Right hindlimb (tissue), 1 donor: ENCODE data around the gene SLC4A1AP.
A peak's percentile ranks its signal among the peaks of the same experiment; 100 is the strongest.
"Not testable (repeated sequence)": the region's sequence is repeated elsewhere in the genome, so short reads cannot be mapped to it uniquely, and the experiment has no call there.

Experiments
- DNase-seq: peaks from one replicate; pipeline ENCODE4 v3.0.0-alpha.2; 2018

SLC4A1AP gene

DNA sequence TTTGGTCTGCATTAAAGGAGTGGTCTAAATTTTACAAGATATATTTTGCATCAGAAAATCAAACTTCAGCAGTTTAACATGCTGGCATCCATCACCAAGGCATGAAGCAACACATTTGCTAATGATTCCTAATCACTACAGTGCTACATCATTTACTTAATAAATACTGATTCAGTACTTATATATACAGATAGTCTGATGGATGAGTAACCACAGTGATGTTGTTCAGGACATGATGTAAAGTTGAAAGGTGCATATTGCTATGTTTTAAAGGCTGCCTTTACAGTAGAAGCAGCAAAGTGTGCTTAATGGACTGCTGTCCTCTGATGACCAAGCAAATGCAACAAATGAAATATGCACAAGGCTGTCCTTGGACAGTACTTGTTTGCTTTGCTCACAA, 11.3 kb upstream of the SLC4A1AP start:
- DNase-seq: no peak

DNA sequence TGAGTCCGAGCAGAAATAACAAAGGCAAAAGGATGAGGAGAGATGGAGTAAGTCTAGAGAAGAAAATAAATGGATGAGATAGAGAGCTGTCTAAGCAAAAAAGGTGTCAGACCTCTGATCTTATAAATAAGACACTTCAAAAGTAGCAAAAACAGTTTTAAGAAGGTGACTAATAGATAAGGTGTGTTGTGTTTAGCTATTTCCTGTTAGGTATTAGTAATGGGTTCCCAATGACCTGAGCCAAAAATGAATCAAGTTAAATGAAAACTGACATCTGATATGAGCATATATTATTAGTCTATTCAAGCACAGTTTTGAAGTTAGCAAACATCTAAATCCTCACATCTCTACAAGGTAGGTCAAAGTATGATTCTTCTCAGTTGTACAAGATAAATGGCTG, 10.9 kb upstream of the SLC4A1AP start:
- no peak for DNase-seq

DNA sequence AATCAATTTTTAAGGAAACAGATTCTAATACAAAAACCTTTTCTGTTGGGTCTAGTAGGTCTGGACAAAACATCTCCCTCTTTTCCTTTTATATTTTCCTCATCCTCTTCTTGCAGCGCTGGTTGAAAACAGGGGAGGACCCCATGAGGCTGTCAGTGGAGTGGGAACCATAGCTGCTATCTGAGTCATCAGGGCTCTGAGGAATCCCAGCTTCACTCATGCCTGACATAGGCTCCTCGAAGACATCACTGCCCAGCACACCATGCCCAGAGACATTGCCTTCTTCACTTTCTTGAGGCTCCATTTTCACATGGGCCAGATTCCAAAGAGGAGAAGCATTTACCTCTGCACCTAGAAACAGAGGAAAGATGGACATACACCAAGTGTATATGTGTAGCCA, 10.3 kb upstream of the SLC4A1AP start:
- DNase-seq: no peak

DNA sequence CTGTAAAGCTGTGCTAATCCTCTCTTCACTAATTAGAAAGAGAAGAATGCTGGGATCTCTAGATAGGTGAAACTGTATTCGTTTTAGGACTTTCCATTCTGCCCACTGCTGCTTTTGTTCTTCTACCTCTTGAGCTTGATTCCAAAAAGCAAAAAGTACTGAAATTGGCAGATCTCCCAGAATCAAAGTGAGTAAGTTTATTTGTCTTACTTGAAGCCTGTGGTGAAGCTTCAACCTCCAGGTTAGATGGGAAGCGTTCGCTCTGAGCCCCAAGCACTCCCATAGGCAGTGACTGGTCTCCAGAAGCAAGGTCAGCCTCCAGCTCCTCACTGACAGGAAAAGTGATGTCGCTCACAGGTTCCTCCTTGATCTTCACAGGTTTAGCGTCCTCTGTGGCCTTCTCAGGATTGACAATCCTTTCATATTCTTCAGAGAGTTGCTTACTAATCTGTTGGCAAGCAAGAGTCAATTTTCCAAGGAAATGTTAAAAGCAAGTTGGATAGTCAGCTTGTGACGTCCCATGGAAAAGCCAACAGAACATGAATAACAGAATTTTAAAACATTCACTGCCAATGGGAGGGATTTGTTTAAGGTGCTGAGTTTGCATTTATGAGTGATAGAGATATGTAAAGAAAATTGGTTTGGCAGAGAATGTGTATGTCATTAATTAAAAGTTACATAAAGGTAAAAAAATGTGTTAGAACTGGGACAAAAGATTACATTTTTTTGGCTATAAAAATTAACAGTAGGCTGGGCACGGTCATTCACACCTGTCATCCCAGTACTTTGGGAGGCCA, 8.3 kb upstream of the SLC4A1AP start:
- DNase-seq: no peak

DNA sequence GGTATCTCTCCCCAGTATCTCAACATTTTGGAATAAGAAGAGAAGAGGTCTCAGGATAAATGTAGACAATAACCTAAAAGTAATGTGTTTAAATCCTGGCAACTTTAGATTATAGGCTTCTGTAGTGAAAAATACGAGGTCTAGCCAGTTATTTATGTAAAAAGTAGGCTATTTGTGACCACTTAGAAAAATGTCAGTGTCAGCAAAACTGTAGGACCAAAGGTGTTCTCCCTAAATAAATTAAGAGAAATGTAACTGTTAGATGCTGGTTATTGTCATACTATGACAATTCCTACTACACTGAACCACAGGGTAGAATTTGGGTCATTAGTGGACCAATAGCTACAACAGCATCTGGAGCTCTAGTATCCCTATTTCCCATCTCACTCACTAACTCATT, 2.3 kb upstream of the SLC4A1AP start:
- DNase-seq: no peak

DNA sequence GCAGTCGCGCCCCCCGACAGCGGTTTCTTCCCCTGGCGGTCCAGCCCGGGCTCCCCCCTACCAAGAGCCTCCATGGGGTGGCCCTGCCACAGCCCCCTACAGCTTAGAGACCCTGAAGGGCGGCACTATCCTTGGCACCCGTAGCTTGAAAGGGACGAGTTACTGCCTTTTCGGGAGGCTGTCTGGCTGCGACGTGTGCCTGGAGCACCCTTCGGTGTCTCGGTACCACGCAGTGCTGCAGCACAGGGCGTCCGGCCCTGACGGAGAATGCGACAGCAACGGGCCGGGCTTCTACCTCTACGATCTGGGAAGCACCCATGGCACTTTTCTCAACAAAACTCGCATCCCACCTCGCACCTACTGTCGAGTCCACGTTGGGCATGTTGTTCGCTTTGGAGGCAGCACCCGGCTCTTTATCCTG, 475 bp downstream of the SLC4A1AP start:
- no peak for DNase-seq

DNA sequence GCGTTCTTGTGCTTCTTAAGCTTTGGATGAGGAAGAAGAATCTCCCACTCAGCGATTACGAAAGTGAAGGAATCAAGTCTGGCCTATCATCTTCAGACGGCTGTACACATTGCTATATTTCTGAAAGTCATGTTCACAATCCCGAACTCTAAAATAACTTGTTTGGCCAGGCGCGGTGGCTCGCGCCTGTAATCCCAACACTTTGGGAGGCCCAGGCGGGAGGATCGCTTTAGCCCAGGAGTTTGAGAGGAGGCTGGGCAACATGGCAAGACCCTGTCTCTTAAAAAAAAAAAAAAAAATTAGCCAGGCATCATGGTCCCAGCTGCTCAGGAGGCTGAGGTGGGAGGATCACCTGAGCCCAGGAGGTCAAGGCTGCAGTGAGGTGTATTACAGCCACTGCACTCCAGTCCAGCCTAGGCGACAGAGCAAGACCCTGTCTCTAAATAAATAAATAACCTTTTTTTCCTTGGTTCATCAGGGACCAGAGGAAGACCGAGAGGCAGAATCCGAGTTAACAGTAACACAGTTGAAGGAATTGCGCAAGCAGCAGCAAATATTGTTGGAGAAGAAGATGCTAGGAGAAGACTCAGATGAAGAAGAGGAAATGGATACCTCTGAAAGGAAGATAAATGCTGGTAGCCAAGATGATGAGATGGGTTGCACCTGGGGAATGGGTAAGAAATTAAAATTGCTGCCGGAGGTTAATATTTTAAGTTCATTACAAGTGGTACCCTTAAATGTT, 1.1 kb downstream of the SLC4A1AP start:
- DNase-seq: no peak

DNA sequence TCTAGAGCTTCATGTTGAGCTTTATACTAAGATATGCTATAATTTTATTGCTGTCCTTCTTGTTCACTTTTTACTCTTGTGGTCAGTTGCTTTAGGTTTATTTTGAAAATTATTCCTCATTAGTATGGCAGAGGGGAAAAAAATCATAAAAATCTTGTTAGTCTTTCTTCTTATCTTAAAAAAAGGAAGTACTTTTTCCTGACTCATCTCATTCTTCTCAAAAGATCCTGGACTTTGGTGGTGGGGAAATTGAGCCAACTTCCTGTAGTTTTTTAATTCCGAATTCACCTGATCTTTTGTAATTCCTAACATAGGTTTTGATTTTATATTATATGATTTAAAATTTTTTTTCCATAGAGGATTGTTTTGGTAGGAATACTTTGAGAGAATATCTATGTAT, 3.8 kb downstream of the SLC4A1AP start:
- no peak for DNase-seq

DNA sequence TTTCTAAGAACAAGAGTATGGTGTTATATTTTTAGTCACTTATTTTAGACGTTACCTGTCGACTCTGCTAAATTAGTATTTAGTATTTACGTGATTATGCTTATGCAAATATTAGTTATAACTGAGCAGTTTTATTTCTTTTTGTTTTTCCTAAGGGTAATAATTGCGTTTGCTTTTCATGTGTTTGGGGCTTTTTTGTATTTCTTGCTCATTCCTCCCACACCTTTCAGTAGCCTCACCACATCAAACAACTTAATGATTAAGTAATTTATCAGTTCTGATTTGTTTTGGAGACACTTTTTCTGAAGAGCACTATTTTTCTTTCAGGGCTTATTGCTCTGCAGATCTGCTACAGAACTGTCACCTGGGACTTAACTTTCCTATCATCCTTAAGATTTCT, 7.5 kb downstream of the SLC4A1AP start:
- DNase-seq: no peak

DNA sequence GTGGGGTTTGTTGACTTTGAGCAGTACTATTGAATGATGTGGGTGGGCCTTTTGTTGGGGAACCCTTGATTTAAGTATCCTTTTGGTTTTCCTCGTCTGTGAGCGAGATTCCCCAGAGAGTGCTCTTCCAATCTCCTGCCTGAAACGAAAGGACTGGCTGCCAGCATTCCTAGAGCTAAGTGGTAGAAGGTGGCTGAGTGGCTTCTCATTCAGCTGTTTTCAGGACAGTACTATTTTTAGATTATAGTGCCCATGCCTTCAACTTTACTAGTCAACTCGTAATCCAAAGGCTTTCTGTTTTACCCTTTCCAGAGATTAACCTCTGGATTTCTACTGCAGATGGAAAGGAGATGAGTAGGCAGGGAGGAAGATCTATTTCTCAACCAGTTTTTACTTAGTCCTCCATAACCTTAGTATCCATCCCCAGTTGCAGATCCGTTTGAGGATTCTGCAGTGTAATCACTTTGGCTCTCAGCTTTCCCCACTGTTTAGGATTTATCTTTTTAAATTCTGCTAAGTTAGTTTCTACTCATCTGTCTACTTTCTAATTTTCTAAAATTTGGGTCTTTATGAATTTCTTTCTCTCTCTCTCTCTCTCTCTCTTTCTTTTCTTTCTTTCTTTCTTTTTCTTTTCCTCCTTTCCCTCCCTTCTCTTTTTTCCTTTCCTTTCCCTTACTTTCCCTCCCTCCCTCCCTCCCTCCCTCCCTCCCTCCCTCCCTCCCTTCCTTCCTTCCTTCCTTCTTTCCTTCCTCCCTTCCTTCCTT, 9.2 kb downstream of the SLC4A1AP start:
- no peak for DNase-seq

DNA sequence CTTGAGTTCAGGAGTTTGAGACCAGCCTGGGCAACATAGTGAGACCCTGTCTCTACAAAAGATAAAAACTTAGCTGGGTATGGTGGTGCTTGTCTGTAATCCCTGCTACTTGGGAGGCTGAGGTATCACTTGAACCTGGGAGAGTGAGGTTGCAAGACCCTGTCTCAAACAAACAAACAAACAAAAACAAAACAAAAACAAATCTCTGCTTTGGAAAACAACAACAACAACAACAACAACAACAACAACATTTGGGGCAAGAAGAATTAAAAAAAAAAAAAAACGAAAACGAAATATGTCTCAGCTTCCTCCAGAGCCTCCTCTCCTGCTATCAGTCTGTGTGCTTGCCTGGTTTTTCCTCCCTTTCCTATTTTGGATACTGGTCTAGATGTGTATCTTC, 16.9 kb downstream of the SLC4A1AP start:
- no peak for DNase-seq

DNA sequence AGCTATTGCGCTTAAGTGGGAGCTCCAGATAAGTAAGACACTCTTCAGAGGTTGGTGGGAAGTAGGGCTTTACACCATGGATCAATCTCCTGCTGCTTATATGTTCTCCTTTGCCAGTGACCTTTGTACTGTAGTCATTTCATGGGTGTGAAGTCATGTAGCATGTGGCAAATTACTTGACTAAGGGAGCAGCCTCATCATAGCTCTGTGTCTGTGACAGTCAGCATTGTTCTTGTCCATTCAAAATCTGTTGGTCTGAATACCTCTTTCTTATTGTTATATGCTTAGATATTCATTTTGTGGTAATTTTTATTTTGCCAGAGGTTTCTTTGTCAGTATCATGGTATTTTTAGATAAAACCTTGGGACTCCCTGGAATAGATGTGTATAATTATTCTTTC, 18.2 kb downstream of the SLC4A1AP start:
- DNase-seq: no peak

DNA sequence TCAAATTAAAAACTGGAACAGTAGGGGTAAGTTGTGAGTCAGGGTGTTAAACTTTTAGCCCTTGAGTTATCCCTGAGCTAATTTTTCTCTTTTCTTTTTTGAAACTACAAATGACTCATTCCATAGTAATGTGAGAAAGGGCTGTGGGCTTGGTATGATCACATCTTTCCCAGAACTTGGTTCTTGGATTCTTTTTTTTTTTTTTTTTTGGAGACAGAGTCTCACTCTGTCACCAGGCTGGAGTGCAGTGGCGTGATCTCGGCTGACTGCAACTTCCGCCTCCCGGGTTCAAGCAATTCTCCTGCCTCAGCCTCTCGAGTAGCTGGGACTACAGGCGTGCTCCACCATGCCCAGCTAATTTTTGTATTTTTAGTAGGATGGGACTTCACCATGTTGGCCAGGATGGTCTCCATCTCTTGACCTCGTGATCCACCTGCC, 18.7 kb downstream of the SLC4A1AP start:
- not testable (repeated sequence) for DNase-seq

DNA sequence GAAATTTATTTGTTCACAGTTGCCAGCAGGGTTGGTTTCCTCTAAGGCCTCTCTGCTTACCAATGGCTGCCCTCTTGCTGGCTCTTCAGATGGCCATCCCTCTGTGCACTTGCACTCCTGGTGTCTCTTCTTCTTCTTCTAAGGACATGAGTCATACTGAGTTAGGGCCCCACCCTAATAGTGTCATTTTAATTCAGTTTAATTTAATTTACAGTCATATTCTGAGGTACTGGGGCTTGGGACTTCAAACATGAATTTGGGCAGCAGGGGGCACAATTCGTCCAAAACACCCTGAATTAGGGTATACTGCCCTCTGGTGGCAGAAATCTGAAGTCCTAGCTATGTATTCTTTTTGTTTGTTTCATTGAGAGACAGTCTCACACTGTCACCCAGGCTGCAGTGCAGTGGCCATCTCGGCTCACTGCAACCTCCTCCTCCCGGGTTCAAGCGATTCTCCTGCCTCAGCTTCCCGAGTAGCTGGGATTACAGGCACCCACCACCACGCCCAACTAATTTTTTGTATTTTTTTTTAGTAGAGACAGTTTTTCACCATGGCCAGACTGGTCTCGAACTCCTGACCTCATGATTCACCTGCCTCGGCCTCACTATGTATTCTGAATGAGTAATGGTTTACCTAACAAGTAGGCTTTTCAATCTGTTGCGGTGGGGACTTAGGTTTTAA, 19.8 kb downstream of the SLC4A1AP start:
- peak; percentile 73 for DNase-seq

DNA sequence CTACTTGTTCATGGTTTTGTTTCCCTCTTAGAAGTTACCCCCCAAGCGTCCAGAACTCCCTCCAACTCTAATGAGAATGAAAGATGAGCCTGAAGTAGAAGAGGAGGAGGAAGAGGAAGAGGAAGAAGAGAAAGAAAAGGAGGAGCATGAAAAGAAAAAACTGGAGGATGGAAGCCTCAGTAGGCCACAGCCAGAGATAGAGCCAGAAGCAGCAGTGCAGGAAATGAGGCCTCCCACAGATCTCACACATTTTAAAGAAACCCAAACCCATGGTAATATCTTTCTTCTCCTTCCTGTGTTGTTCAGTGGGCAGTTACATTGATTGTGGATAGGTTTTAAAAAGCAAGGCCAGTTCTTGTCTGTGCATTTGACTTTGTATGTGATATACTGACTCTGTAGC, 21.3 kb downstream of the SLC4A1AP start:
- not testable (repeated sequence) for DNase-seq

DNA sequence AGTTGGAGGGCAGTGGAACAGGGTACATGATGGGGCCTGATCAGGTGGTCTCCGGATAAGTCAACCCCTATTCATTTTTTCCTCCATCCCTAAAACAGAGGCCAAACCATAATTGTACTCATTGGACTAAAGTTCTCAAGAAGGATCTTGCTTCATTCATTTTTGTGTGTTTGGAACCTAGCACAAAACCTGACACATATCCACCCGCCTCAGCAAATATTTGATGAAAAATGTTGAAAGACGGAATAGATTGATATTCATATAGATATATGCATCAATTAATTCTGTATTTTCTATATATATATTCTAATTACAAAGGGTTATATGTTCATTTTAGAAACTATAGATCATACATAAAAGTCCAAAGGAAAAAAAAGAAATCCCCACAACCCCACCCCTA, 21.9 kb downstream of the SLC4A1AP start:
- no peak for DNase-seq

DNA sequence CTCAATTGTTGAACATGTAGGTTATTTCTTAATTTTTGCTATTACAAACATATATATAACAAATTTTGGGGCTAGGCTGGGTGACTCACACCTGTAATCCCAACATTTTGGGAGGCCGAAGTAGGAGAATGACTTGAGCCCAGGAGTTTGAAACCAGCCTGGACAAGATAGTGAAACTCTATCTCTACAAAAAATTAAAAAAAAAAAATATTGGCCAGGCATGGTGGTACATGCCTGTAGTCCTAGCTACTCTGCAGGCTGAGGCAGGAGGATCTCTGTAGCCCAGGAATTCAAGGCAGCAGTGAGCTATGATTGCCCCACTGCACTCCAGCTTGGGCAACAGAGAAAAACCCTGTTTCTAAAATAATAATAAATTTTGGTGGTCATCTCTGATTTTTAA, 23.5 kb downstream of the SLC4A1AP start:
- DNase-seq: no peak

DNA sequence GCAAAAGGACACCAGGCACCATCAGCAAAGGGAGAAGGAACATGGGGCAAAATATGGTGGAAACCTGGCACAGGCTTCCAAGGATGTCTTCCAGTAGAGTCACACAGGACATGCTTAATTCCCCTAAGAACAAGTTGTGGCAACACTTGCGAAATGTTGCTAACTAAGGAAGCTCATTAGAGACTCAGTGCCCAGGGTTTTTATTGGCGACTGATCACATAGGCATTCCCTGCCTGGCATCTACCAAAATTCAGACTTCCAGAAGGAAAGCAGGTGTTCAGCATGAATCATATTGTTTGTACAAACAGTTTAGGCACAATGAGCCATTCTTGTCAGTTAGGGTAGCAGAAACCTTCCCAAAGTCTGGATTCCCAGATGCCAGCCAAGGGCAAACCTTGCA, 25.7 kb downstream of the SLC4A1AP start:
- no peak for DNase-seq

DNA sequence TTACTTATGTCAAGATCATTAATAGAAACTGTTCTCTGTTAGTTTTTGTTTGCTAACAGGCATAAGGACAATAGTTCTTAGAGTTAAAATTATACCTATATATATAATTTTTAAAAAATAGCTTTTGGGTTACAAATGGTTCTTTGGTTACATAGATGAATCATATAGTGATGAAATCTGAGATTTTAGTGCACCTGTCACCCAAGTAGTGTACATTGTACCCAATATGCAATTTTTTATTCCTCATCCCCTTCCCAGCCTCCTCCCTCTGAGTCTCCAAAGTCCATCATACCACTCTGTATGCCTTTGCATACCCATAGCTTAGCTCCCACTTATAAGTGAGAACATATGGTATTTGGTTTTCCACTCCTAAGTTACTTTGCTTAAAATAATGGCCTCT, 26.4 kb downstream of the SLC4A1AP start:
- DNase-seq: no peak

DNA sequence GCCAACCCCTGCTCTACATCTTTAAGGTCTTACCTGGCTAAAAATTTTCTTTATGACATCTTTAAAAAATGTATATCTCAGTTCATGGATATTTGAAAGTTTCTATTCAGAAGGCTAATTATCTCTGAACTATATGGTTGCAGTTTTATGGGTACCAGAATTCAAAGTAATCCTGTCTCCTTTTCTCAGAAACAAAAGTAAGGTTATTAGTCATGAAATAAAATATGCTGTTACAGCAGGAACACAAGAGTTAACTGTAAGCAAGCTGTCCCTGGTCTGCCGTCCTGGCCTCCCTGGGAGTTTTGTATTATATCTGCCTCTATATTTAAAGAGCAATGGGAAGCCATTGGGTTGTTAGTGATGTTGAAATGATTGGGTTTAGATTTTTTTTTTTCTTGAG, 34.0 kb downstream of the SLC4A1AP start:
- DNase-seq: no peak

DNA sequence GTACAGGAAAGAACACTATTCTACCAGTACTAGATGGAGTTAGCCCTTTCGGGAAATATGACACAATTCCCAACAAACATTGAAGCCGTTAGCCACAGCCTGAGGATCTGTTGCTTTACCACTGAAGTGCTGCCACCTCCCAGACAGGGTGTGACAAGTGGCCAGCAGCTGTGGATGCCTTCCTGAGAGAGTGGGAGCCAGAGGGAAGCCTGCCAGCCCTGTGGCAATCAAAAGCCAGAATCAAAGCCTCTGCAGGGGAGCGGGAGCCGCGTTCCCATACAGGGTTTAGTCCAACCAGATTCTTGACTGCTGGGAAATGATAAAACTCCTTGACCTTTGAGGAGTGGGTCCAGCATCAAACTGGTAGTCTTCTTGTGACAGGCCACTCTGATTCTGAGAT, 38.0 kb downstream of the SLC4A1AP start:
- peak; percentile 62 for DNase-seq

DNA sequence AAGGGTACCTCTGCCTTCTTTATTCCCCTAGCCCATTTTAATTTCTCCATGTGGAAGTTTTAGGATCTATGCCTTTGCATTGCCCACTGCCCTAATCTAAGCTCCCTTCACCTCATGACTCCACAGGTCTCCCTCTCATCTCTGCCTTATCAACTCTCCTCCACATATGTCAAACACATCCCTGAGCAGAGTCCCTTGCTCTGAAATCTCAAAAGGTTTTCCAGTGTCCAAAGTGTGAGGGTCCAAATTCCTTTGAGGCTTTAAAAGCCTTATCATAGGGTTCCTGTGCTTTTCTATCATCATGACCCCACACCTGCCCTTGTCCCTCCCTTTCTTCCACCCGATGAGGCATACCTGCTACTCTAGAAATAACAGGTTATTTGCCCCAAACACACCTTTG, 38.6 kb downstream of the SLC4A1AP start:
- DNase-seq: no peak
